GM23338 (cell line): Measurements from ENCODE around the gene EXOC6B. TPM values are rescaled to one million over a fixed set of nuclear protein-coding genes. Genes with fewer than 3 reads are reported as not detected.

Source experiments
- ATAC-seq: fragments of 200-7000 bp; cut with Tn5 transposase; 3 replicates; pipeline ENCODE4 v1.9.1; 2020
- DNase-seq: peaks from one replicate; pipeline ENCODE4 v3.0.0-alpha.2; 2015; ENCODE audit warnings: low spot score
- H2AFZ ChIP-seq: fragments of 200-600 bp; sonication (generic); 2 replicates; pipeline ENCODE4 v1.8.0; 2016; ENCODE audit warnings: antibody characterized with exemption, mild to moderate bottlenecking, moderate library complexity
- H3F3A ChIP-seq: fragments of 200-600 bp; sonication (generic); replicated peaks from 2 replicates; pipeline ENCODE4 v1.8.0; 2017; ENCODE audit warnings: antibody characterized with exemption, mixed run types, low read depth
- H3K27ac ChIP-seq: fragments of 200-600 bp; sonication (generic); 2 replicates; pipeline ENCODE4 v1.6.1; 2016; ENCODE audit warnings: low read depth
- H3K27me3 ChIP-seq: fragments of 200-600 bp; sonication (generic); 2 replicates; pipeline ENCODE4 v1.8.0; 2016; ENCODE audit warnings: mild to moderate bottlenecking, mixed run types, moderate library complexity; ENCODE audit not compliant: insufficient read depth
- H3K36me3 ChIP-seq: fragments of 200-600 bp; sonication (generic); 2 replicates; pipeline ENCODE4 v1.8.0; 2016; ENCODE audit warnings: mild to moderate bottlenecking; ENCODE audit not compliant: insufficient read depth
- H3K4me1 ChIP-seq: fragments of 200-600 bp; sonication (generic); 2 replicates; pipeline ENCODE4 v1.8.0; 2016; ENCODE audit warnings: mild to moderate bottlenecking, moderate library complexity; ENCODE audit not compliant: insufficient read depth
- H3K4me2 ChIP-seq: fragments of 200-600 bp; sonication (generic); 2 replicates; pipeline ENCODE4 v1.7.1; 2017; ENCODE audit warnings: mixed run types
- H3K4me3 ChIP-seq: fragments of 200-600 bp; sonication (generic); 2 replicates; pipeline ENCODE4 v1.6.1; 2016; ENCODE audit warnings: mixed run types
- H3K79me2 ChIP-seq: fragments of 200-600 bp; sonication (generic); replicated peaks from 2 replicates; pipeline ENCODE4 v1.8.0; 2017; ENCODE audit warnings: mild to moderate bottlenecking; ENCODE audit not compliant: insufficient read depth
- H3K9me2 ChIP-seq: fragments of 200-600 bp; sonication (generic); 2 replicates; pipeline ENCODE4 v1.8.0; 2017; ENCODE audit not compliant: insufficient read depth
- H4K20me1 ChIP-seq: fragments of 200-600 bp; sonication (generic); replicated peaks from 2 replicates; pipeline ENCODE4 v1.8.0; 2017; ENCODE audit warnings: mild to moderate bottlenecking; ENCODE audit not compliant: insufficient read depth
- H3K27ac Mint-ChIP-seq: 2 replicates; pipeline ENCODE4 v1.8.0; 2020; ENCODE audit warnings: inconsistent platforms, mild to moderate bottlenecking, moderate library complexity, mixed read lengths
- H3K27me3 Mint-ChIP-seq: 3 replicates; pipeline ENCODE4 v1.8.0; 2022; ENCODE audit warnings: low read depth, mild to moderate bottlenecking, moderate library complexity, mixed read lengths, inconsistent platforms; ENCODE audit not compliant: insufficient read depth, poor library complexity
- H3K36me3 Mint-ChIP-seq: 3 replicates; pipeline ENCODE4 v1.8.0; 2021; ENCODE audit warnings: low read depth, mild to moderate bottlenecking, inconsistent platforms, moderate library complexity, mixed read lengths
- H3K4me1 Mint-ChIP-seq: 3 replicates; pipeline ENCODE4 v1.8.0; 2020; ENCODE audit warnings: mild to moderate bottlenecking, inconsistent platforms, mixed read lengths
- H3K4me3 Mint-ChIP-seq: 3 replicates; pipeline ENCODE4 v1.8.0; 2021; ENCODE audit warnings: moderate library complexity, mild to moderate bottlenecking, inconsistent platforms, mixed read lengths
- H3K9me3 Mint-ChIP-seq: 3 replicates; pipeline ENCODE4 v1.8.0; 2020; ENCODE audit warnings: moderate library complexity, mild to moderate bottlenecking, inconsistent platforms, mixed read lengths
- CREB1 ChIP-seq: fragments of 250-450 bp; sonication (Bioruptor Pico); IDR thresholded peaks from 2 replicates; pipeline ENCODE4 v1.5.0; 2020; ENCODE audit warnings: low read depth, mild to moderate bottlenecking, moderate library complexity
- EZH2 ChIP-seq: fragments of 200-600 bp; sonication (generic); IDR thresholded peaks from one replicate; pipeline ENCODE4 v1.8.0; 2017; ENCODE audit warnings: antibody characterized with exemption, mild to moderate bottlenecking, low read depth; ENCODE audit not compliant: unreplicated experiment
- EZH2phosphoT487 ChIP-seq: fragments of 200-600 bp; sonication (generic); IDR thresholded peaks from one replicate; pipeline ENCODE4 v1.8.1; 2018; ENCODE audit warnings: antibody characterized with exemption; ENCODE audit not compliant: unreplicated experiment
- POLR2AphosphoS5 ChIP-seq: IDR thresholded peaks from 2 replicates; pipeline ENCODE4 v1.6.1; 2016; ENCODE audit warnings: antibody characterized with exemption, low read depth
- ZNF114 ChIP-seq: fragments of 250-450 bp; sonication (Bioruptor Pico); IDR thresholded peaks from 2 replicates; pipeline ENCODE4 v1.5.0; 2020; ENCODE audit warnings: mild to moderate bottlenecking, moderate library complexity
- ZNF331 ChIP-seq: fragments of 250-450 bp; sonication (Bioruptor Pico); IDR thresholded peaks from 2 replicates; pipeline ENCODE4 v1.5.0; 2020; ENCODE audit warnings: low read depth, mild to moderate bottlenecking, moderate library complexity
- polyA plus RNA-seq: library from polyadenylated mRNA; unstranded; fragments of >200 nt; fragmentation: Nextera tagmentation; extraction: Ambion mirVana; gene quantifications from 2 replicates; pipeline ENCODE4 v1.2.1, GENCODE V29; 2016
- total RNA-seq: library from RNA; depleted of rRNA; stranded (reverse); fragments of >200 nt; shearing (Covaris generic); gene quantifications from 2 replicates; pipeline ENCODE4 v1.2.3, GENCODE V29; 2014
- TF ChIP-seq, protein P1 (sequence below): IDR thresholded peaks from one replicate; pipeline ENCODE4 v1.6.1; 2018; ENCODE audit warnings: antibody characterized with exemption; ENCODE audit not compliant: unreplicated experiment
- TF ChIP-seq, protein P2 (sequence below): IDR thresholded peaks from 2 replicates; pipeline ENCODE4 v1.6.1; 2016; ENCODE audit warnings: antibody characterized with exemption
- TF ChIP-seq, protein P3 (sequence below), 2 experiments: fragments of 200-600 bp in 1 of 2; sonication (generic) in 1 of 2; conservative IDR thresholded peaks; 2 replicates each; pipeline versions ENCODE4 v1.5.1 to v1.6.1; 2016 to 2017; ENCODE audit warnings: antibody characterized with exemption in 2 of 2, low read depth in 2 of 2, mild to moderate bottlenecking in 2 of 2, moderate library complexity in 1 of 2
- TF ChIP-seq, protein P4 (sequence below): fragments of 250-450 bp; sonication (Bioruptor Pico); IDR thresholded peaks from 2 replicates; pipeline ENCODE4 v1.5.0; 2020; ENCODE audit warnings: mild to moderate bottlenecking, moderate library complexity

Gene EXOC6B
- total and polyA plus RNA-seq, 2 experiments from 2014 or later: 7.2 to 45.9 TPM

DNA sequence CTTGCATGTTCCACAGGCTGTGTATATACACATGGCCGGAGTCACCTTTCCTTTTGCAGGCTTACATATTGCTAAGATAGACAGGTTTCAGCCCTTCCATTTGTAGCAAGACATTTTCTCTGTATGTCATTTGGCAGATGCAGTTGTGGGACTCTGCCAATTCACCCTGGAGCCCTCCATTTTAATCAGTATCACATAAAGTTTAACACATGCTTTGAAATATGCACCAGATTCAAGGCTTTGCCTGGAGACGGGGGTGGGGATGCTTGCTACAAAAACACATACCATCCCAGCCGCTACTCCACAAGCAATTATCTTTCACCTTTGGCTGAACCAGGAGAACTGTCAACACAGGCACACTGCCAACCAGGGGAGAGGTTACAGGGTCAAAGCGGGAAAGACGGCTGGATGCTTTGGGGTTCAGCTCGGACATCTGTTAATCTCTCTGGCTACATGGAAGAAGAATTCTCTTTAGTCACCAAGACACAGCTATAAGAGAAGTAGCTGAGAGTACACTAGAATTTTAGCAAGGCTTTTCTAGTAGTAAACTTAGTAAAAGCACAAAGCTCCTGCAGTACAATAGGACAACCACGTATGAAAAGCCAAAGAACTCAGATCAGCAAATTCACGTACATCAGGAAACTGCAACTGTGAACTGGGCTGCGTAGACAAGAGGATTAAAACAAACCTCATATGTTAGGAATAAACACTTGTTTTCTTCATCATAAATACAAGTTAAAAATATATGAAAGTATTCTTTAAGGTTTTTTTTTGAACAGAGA is 130.9 kb downstream of the EXOC6B start (continued):
- TF ChIP-seq, protein P1, sequence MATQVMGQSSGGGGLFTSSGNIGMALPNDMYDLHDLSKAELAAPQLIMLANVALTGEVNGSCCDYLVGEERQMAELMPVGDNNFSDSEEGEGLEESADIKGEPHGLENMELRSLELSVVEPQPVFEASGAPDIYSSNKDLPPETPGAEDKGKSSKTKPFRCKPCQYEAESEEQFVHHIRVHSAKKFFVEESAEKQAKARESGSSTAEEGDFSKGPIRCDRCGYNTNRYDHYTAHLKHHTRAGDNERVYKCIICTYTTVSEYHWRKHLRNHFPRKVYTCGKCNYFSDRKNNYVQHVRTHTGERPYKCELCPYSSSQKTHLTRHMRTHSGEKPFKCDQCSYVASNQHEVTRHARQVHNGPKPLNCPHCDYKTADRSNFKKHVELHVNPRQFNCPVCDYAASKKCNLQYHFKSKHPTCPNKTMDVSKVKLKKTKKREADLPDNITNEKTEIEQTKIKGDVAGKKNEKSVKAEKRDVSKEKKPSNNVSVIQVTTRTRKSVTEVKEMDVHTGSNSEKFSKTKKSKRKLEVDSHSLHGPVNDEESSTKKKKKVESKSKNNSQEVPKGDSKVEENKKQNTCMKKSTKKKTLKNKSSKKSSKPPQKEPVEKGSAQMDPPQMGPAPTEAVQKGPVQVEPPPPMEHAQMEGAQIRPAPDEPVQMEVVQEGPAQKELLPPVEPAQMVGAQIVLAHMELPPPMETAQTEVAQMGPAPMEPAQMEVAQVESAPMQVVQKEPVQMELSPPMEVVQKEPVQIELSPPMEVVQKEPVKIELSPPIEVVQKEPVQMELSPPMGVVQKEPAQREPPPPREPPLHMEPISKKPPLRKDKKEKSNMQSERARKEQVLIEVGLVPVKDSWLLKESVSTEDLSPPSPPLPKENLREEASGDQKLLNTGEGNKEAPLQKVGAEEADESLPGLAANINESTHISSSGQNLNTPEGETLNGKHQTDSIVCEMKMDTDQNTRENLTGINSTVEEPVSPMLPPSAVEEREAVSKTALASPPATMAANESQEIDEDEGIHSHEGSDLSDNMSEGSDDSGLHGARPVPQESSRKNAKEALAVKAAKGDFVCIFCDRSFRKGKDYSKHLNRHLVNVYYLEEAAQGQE: no peak
- TF ChIP-seq ZNF331 (CRISPR knock-in tag) (no peak), POLR2AphosphoS5 (no peak), CREB1 (CRISPR knock-in tag) (no peak), EZH2phosphoT487 (no peak), ZNF114 (CRISPR knock-in tag) (no peak)
- TF ChIP-seq, protein P2, sequence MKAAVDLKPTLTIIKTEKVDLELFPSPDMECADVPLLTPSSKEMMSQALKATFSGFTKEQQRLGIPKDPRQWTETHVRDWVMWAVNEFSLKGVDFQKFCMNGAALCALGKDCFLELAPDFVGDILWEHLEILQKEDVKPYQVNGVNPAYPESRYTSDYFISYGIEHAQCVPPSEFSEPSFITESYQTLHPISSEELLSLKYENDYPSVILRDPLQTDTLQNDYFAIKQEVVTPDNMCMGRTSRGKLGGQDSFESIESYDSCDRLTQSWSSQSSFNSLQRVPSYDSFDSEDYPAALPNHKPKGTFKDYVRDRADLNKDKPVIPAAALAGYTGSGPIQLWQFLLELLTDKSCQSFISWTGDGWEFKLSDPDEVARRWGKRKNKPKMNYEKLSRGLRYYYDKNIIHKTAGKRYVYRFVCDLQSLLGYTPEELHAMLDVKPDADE: no peak
- TF ChIP-seq, protein P3, sequence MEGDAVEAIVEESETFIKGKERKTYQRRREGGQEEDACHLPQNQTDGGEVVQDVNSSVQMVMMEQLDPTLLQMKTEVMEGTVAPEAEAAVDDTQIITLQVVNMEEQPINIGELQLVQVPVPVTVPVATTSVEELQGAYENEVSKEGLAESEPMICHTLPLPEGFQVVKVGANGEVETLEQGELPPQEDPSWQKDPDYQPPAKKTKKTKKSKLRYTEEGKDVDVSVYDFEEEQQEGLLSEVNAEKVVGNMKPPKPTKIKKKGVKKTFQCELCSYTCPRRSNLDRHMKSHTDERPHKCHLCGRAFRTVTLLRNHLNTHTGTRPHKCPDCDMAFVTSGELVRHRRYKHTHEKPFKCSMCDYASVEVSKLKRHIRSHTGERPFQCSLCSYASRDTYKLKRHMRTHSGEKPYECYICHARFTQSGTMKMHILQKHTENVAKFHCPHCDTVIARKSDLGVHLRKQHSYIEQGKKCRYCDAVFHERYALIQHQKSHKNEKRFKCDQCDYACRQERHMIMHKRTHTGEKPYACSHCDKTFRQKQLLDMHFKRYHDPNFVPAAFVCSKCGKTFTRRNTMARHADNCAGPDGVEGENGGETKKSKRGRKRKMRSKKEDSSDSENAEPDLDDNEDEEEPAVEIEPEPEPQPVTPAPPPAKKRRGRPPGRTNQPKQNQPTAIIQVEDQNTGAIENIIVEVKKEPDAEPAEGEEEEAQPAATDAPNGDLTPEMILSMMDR (conservative IDR thresholded peaks at IDR 0.05; ENCODE audit: low read depth in 2 of 2): no peak

DNA sequence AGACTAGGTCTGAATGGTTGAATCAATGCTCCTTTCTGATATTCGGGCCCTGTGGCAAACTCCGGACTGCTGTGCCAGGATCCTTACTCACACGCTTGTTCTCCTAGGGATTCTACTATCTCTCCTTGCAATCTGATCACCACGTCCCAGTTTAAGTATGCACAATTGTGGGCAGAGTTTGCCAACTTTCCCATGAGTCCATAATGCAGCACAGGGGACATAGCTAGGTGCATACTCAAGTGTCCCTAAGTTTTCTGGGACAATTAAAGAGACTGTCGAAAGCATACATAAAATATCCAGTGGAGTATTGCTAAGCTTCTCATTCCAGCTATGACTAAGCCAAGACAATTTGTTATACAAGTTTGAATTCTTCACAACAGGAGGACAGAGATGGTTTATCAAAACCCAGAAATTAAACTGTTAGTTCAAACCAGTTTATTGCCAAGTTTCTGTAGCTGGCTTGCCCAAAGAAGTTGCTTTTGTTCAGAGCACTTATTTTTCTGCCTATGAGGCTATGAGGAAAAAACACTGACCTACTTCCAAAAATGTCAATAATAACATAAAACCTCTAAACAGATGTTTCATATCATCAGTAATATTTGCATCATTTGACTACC is 136.1 kb downstream of the EXOC6B start:
- Histone ChIP-seq H3K4me3 (no peak overlapping the region), H3K4me2 (no peak overlapping the region), H3K9me2 (no peaks in the 10 kb centered on the region), H3K79me2 (no peaks in the 10 kb centered on the region), H3K36me3 (no peaks in the 10 kb centered on the region), H3K4me1 (peaks cover 4% of the 10 kb centered on the region), H3F3A (no peaks in the 10 kb centered on the region), H3K27me3 (no peaks in the 10 kb centered on the region), H4K20me1 (no peaks in the 10 kb centered on the region), H3K27ac (no peak overlapping the region), H2AFZ (no peak overlapping the region)
- H3K9me3 Mint-ChIP-seq: no peaks in the 10 kb centered on the region
- H3K36me3 Mint-ChIP-seq: no peaks in the 10 kb centered on the region
- H3K27ac Mint-ChIP-seq: no peak overlapping the region
- peaks cover 10% of the 10 kb centered on the region for H3K4me1 Mint-ChIP-seq
- no peak for DNase-seq
- H3K27me3 Mint-ChIP-seq: peaks cover 2% of the 10 kb centered on the region
- no peak for ATAC-seq
- H3K4me3 Mint-ChIP-seq: no peak overlapping the region
- TF ChIP-seq, protein P4, sequence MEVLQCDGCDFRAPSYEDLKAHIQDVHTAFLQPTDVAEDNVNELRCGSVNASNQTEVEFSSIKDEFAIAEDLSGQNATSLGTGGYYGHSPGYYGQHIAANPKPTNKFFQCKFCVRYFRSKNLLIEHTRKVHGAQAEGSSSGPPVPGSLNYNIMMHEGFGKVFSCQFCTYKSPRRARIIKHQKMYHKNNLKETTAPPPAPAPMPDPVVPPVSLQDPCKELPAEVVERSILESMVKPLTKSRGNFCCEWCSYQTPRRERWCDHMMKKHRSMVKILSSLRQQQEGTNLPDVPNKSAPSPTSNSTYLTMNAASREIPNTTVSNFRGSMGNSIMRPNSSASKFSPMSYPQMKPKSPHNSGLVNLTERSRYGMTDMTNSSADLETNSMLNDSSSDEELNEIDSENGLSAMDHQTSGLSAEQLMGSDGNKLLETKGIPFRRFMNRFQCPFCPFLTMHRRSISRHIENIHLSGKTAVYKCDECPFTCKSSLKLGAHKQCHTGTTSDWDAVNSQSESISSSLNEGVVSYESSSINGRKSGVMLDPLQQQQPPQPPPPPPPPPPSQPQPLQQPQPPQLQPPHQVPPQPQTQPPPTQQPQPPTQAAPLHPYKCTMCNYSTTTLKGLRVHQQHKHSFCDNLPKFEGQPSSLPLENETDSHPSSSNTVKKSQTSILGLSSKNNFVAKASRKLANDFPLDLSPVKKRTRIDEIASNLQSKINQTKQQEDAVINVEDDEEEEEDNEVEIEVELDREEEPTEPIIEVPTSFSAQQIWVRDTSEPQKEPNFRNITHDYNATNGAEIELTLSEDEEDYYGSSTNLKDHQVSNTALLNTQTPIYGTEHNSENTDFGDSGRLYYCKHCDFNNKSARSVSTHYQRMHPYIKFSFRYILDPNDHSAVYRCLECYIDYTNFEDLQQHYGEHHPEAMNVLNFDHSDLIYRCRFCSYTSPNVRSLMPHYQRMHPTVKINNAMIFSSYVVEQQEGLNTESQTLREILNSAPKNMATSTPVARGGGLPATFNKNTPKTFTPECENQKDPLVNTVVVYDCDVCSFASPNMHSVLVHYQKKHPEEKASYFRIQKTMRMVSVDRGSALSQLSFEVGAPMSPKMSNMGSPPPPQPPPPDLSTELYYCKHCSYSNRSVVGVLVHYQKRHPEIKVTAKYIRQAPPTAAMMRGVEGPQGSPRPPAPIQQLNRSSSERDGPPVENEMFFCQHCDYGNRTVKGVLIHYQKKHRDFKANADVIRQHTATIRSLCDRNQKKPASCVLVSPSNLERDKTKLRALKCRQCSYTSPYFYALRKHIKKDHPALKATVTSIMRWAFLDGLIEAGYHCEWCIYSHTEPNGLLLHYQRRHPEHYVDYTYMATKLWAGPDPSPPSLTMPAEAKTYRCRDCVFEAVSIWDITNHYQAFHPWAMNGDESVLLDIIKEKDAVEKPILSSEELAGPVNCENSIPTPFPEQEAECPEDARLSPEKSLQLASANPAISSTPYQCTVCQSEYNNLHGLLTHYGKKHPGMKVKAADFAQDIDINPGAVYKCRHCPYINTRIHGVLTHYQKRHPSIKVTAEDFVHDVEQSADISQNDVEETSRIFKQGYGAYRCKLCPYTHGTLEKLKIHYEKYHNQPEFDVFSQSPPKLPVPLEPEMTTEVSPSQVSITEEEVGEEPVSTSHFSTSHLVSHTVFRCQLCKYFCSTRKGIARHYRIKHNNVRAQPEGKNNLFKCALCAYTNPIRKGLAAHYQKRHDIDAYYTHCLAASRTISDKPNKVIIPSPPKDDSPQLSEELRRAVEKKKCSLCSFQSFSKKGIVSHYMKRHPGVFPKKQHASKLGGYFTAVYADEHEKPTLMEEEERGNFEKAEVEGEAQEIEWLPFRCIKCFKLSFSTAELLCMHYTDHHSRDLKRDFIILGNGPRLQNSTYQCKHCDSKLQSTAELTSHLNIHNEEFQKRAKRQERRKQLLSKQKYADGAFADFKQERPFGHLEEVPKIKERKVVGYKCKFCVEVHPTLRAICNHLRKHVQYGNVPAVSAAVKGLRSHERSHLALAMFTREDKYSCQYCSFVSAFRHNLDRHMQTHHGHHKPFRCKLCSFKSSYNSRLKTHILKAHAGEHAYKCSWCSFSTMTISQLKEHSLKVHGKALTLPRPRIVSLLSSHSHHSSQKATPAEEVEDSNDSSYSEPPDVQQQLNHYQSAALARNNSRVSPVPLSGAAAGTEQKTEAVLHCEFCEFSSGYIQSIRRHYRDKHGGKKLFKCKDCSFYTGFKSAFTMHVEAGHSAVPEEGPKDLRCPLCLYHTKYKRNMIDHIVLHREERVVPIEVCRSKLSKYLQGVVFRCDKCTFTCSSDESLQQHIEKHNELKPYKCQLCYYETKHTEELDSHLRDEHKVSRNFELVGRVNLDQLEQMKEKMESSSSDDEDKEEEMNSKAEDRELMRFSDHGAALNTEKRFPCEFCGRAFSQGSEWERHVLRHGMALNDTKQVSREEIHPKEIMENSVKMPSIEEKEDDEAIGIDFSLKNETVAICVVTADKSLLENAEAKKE (CRISPR knock-in tag): no peak
- no peak for TF ChIP-seq EZH2
